Chondrocyte (in vitro differentiated cells): ENCODE measurements around the gene TMIGD2. TPM values are rescaled to one million over a fixed set of nuclear protein-coding genes. Genes with fewer than 3 reads are reported as not detected.

Experiments used
- DNase-seq: peaks from one replicate; pipeline ENCODE4 v3.0.0; 2021; ENCODE audit warnings: mixed read lengths, low spot score
- H3K27ac Mint-ChIP-seq: one replicate; pipeline ENCODE4 v1.8.0; 2021; ENCODE audit warnings: mild to moderate bottlenecking, moderate library complexity, mixed read lengths; ENCODE audit not compliant: unreplicated experiment
- H3K27me3 Mint-ChIP-seq: 2 replicates; pipeline ENCODE4 v1.8.0; 2021; ENCODE audit warnings: low read depth, mixed read lengths
- H3K36me3 Mint-ChIP-seq: 2 replicates; pipeline ENCODE4 v1.8.0; 2021; ENCODE audit warnings: low read depth, mixed read lengths
- H3K4me1 Mint-ChIP-seq: 2 replicates; pipeline ENCODE4 v1.8.0; 2021; ENCODE audit warnings: low read depth, mild to moderate bottlenecking, mixed read lengths
- H3K4me3 Mint-ChIP-seq: one replicate; pipeline ENCODE4 v1.8.0; 2021; ENCODE audit warnings: mild to moderate bottlenecking, moderate library complexity, mixed read lengths; ENCODE audit not compliant: unreplicated experiment
- H3K9me3 Mint-ChIP-seq: 2 replicates; pipeline ENCODE4 v1.8.0; 2021; ENCODE audit warnings: low read depth, mixed read lengths
- CTCF ChIP-seq: fragments of 200-600 bp; sonication (generic); IDR thresholded peaks from 2 replicates; pipeline ENCODE4 v1.5.0; 2021; ENCODE audit warnings: antibody characterized with exemption, mild to moderate bottlenecking, moderate library complexity
- total RNA-seq: library from RNA; stranded (reverse); gene quantifications from 3 replicates; pipeline ENCODE4 v1.2.1, GENCODE V29; 2021

Gene TMIGD2
- total RNA-seq, 1 donor from 2014 or later = not detected

GRCh38 chr19:4272894-4273293 is 29.3 kb downstream of the TMIGD2 start:
- H3K27me3 Mint-ChIP-seq = peaks cover 2% of the 10 kb centered on the region
- no peak overlapping the region for H3K27ac Mint-ChIP-seq

GRCh38 chr19:4268816-4269430 is 33.3 kb downstream of the TMIGD2 start:
- H3K27me3 Mint-ChIP-seq = no peaks in the 10 kb centered on the region
- H3K27ac Mint-ChIP-seq = no peak overlapping the region
- no peaks in the 10 kb centered on the region for H3K9me3 Mint-ChIP-seq
- no peak overlapping the region for H3K4me3 Mint-ChIP-seq
- H3K36me3 Mint-ChIP-seq = peaks cover 17% of the 10 kb centered on the region
- no peak for DNase-seq
- no peaks in the 10 kb centered on the region for H3K4me1 Mint-ChIP-seq
- no peak for TF ChIP-seq CTCF

More at GRCh38 chr19:4272894-4273293, 29.3 kb downstream of the TMIGD2 start:
- H3K36me3 Mint-ChIP-seq = peaks cover 7% of the 10 kb centered on the region
- H3K4me1 Mint-ChIP-seq = no peaks in the 10 kb centered on the region
- H3K4me3 Mint-ChIP-seq = no peak overlapping the region
- no peak for DNase-seq
- TF ChIP-seq CTCF = no peak
- no peaks in the 10 kb centered on the region for H3K9me3 Mint-ChIP-seq

- Mint-ChIP-seq H3K36me3 (peaks cover 18% of the 10 kb centered on the region), H3K27me3 (no peaks in the 10 kb centered on the region), H3K9me3 (no peaks in the 10 kb centered on the region), H3K27ac (no peak overlapping the region), H3K4me1 (no peaks in the 10 kb centered on the region), H3K4me3 (no peak overlapping the region)
- no peak for DNase-seq
- TF ChIP-seq CTCF = peak; percentile 0
Measured at GRCh38 chr19:4267901-4268815, 34.0 kb downstream of the TMIGD2 start.

- Mint-ChIP-seq H3K4me3 (no peak overlapping the region), H3K27me3 (no peaks in the 10 kb centered on the region), H3K4me1 (no peaks in the 10 kb centered on the region), H3K27ac (peak overlapping the region; percentile 39), H3K9me3 (no peaks in the 10 kb centered on the region), H3K36me3 (peaks cover 18% of the 10 kb centered on the region)
- DNase-seq = no peak
- peak; percentile 83 for TF ChIP-seq CTCF
Measured at GRCh38 chr19:4267101-4267900, 34.9 kb downstream of the TMIGD2 start.
